ENCODE data around the gene ESF1. TPM values are rescaled to one million over a fixed set of nuclear protein-coding genes. Genes with fewer than 3 reads are reported as not detected.

The ESF1 gene
- total RNA-seq, 1 donor from 2014 or later, result 18.9 TPM

DNA sequence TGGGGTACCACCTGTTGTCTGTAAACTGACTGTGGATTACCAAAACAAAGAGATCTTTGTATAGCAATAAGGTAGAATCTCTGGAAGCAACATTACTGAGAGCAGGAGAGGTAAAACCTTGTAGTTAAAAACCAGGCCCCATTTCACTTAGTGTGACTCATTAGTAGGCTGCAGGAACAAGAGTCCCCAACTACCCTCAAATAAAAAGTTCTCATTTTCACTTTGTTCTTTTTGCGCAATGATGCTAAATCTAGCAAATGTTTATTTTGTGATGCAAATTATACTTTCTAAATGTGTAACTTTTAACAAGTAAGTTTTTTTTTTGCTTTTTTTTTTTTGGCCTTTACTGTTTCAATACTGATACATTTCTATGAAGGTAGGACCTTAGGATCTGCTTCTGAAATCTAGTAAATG, 67.1 kb downstream of the ESF1 start:
- DNase-seq (ENCODE audit: low read depth, low spot score), result no peak
- Mint-ChIP-seq H3K36me3 (ENCODE audit: low read depth) (peaks cover 25% of the 10 kb centered on the region), H3K4me3 (no peak overlapping the region), H3K27me3 (ENCODE audit: low read depth) (no peaks in the 10 kb centered on the region), H3K27ac (ENCODE audit: unreplicated experiment) (no peak overlapping the region), H3K9me3 (no peaks in the 10 kb centered on the region), H3K4me1 (no peaks in the 10 kb centered on the region)
- TF ChIP-seq, protein P1, sequence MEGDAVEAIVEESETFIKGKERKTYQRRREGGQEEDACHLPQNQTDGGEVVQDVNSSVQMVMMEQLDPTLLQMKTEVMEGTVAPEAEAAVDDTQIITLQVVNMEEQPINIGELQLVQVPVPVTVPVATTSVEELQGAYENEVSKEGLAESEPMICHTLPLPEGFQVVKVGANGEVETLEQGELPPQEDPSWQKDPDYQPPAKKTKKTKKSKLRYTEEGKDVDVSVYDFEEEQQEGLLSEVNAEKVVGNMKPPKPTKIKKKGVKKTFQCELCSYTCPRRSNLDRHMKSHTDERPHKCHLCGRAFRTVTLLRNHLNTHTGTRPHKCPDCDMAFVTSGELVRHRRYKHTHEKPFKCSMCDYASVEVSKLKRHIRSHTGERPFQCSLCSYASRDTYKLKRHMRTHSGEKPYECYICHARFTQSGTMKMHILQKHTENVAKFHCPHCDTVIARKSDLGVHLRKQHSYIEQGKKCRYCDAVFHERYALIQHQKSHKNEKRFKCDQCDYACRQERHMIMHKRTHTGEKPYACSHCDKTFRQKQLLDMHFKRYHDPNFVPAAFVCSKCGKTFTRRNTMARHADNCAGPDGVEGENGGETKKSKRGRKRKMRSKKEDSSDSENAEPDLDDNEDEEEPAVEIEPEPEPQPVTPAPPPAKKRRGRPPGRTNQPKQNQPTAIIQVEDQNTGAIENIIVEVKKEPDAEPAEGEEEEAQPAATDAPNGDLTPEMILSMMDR (conservative IDR thresholded peaks at IDR 0.05), result no peak

DNA sequence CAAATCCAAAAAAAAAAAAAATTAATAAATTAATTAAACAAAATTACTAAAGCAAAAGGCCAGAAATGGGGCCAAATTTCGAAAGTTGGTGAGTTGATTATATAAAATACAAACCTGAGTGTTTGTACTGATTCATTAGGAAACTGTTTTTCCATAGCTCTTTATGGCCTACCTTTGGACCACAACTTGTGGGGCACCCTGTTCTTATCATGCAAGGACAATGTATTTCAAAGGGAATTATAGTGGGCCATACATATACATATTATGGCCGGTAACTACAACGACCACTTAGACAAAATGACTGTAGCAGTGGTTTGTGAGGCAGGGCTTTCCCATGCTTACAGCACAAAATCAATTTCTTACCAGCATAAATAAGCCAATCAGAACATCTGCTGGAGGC, 69.5 kb downstream of the ESF1 start:
- no peak for DNase-seq (ENCODE audit: low read depth, low spot score)
- Mint-ChIP-seq H3K27ac (ENCODE audit: unreplicated experiment) (no peak overlapping the region), H3K27me3 (ENCODE audit: low read depth) (no peaks in the 10 kb centered on the region), H3K36me3 (ENCODE audit: low read depth) (peaks cover 44% of the 10 kb centered on the region), H3K4me1 (no peaks in the 10 kb centered on the region), H3K9me3 (peaks cover 7% of the 10 kb centered on the region), H3K4me3 (no peak overlapping the region)
- TF ChIP-seq, protein P1 (conservative IDR thresholded peaks at IDR 0.05), result no peak

DNA sequence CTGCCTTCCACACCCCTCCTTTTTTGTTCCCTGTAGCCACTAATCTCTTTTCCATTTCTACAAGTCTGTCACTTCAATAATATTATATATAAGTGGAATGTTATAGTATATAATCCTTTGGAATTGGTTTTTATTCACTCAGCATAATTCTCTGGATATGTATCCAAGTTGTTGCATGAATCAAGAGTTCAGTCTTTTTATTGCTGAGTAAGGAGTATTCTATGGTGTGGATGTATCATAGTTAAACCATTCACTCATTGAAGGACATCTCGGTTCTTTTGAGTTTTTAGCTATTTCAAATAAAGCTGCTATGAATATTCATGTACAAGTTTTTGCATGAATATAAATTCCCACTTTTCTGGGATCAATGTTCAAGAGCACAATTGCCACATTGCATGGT, 76.5 kb downstream of the ESF1 start:
- Mint-ChIP-seq H3K9me3 (peaks cover 15% of the 10 kb centered on the region), H3K27ac (ENCODE audit: unreplicated experiment) (no peak overlapping the region), H3K4me1 (no peaks in the 10 kb centered on the region), H3K4me3 (no peak overlapping the region), H3K36me3 (ENCODE audit: low read depth) (peaks cover 32% of the 10 kb centered on the region), H3K27me3 (ENCODE audit: low read depth) (peaks cover 10% of the 10 kb centered on the region)
- TF ChIP-seq, protein P1 (conservative IDR thresholded peaks at IDR 0.05), result no peak
- no peak for DNase-seq (ENCODE audit: low read depth, low spot score)

DNA sequence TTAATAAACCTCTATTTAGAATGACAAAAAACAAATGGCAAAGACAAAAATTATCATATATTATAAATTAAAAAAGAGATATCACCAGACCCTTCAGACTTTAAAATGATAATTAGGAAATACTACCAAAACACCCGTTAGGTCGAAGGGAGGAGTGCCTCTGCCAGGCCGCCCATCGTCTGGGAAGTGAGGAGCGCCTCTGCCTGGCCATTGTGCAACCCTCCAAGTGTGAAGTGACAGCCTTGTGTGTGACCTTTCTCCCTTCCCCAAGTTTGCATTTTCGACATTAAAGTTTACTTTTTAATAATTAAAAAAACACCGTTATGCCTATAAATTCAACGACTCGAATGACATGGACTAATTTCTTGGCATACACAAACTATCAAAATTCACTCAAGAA, 81.5 kb downstream of the ESF1 start:
- no peaks in the 10 kb centered on the region for H3K36me3 Mint-ChIP-seq (ENCODE audit: low read depth)
- H3K27ac Mint-ChIP-seq (ENCODE audit: unreplicated experiment), result no peak overlapping the region
- TF ChIP-seq, protein P1 (conservative IDR thresholded peaks at IDR 0.05), result no peak
- H3K4me1 Mint-ChIP-seq, result no peaks in the 10 kb centered on the region
- H3K27me3 Mint-ChIP-seq (ENCODE audit: low read depth), result peaks cover 10% of the 10 kb centered on the region
- H3K9me3 Mint-ChIP-seq, result peaks cover 4% of the 10 kb centered on the region
- H3K4me3 Mint-ChIP-seq, result no peak overlapping the region
- DNase-seq (ENCODE audit: low read depth, low spot score), result no peak

DNA sequence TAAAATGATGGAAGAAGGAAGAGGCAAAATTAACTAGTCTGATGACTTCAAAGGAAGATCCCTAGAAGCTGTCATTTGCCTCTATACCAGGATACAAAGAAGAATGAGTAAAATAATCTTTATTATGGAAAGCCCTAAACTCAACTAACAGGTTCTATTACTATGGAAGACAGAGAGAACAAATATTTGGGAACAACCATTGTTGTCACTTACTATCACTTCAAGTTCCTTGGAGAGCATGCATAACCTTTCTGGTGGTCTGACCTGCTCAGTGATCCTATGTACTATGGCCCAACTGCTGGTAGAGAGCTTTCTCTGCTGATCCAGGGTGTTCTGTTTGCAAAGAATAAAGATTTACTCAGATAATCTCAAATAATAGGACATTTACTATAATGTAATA, 83.2 kb downstream of the ESF1 start:
- Mint-ChIP-seq H3K27me3 (ENCODE audit: low read depth) (peaks cover 10% of the 10 kb centered on the region), H3K4me1 (no peaks in the 10 kb centered on the region), H3K4me3 (no peak overlapping the region), H3K27ac (ENCODE audit: unreplicated experiment) (no peak overlapping the region), H3K9me3 (peaks cover 6% of the 10 kb centered on the region), H3K36me3 (ENCODE audit: low read depth) (no peaks in the 10 kb centered on the region)
- TF ChIP-seq, protein P1 (conservative IDR thresholded peaks at IDR 0.05), result no peak
- no peak for DNase-seq (ENCODE audit: low read depth, low spot score)

DNA sequence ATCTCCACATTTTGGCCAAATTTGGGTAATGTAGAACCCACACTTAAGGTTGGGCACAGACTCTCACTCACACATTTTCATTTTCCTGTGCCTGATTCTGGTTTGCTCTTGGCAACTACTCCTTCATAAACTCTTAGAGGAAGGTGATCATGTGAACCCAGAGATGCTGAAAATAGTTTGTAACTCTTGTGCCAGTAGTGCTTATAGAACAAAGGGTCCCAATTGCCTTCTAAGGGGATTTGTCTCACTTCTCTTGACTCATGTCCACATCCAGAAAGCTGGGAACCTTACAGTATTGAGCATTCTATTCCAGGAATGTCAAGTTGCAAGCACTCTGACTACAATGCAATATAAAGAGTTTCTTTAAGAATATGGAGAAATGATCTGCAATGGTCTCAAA, 84.0 kb downstream of the ESF1 start:
- Mint-ChIP-seq H3K27ac (ENCODE audit: unreplicated experiment) (no peak overlapping the region), H3K36me3 (ENCODE audit: low read depth) (no peaks in the 10 kb centered on the region), H3K9me3 (peaks cover 6% of the 10 kb centered on the region)

More for the DNA sequence above, 84.0 kb downstream of the ESF1 start:
- DNase-seq (ENCODE audit: low read depth, low spot score), result no peak
- Mint-ChIP-seq H3K4me3 (no peak overlapping the region), H3K4me1 (no peaks in the 10 kb centered on the region), H3K27me3 (ENCODE audit: low read depth) (peaks cover 4% of the 10 kb centered on the region)
- TF ChIP-seq, protein P1 (conservative IDR thresholded peaks at IDR 0.05), result no peak

Measured in neural crest cell (in vitro differentiated cells).